ENCODE measurements around the gene C9orf72.

- no peak for TF ChIP-seq EZH2phosphoT487 (IDR thresholded peaks at IDR 0.05; ENCODE audit: low read length)
- no peak for TF ChIP-seq CTCF (IDR thresholded peaks at IDR 0.05; ENCODE audit: low read length)
Observed at GRCh38 chr9:27503623-27504022, 69.7 kb downstream of the C9orf72 start.

All from MM.1S (cell line).